ENCODE measurements around the gene CFAP20DC. TPM values are rescaled to one million over a fixed set of nuclear protein-coding genes. Genes with fewer than 3 reads are reported as not detected.

Gene CFAP20DC
- total and polyA plus RNA-seq, 8 donors, result 1.2 to 7.7 (median 5.4) TPM

DNA sequence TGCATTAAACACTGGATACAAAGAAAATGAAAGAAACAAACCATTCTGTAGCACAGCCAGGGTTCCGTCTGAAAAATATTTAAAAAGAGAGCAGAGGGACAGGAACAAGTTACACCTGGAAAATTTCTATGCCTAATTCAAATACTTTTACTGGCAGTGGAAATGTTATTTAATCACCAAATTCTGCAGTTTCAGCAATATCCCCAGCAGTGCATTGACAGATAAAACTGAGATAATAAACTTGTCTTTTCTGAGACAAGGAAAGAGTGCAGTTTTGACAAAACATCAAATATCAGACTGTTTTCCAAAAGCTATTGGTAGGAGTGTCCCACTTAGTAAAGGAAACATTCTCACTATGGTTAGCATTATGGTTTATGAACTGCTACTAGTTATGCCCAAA, 209.9 kb downstream of the CFAP20DC start:
- ATAC-seq (no peak), DNase-seq (no peak)
- Histone ChIP-seq H3K4me1 (no peaks in the 10 kb centered on the region), H3K36me3 (no peaks in the 10 kb centered on the region), H3K27ac (no peak overlapping the region), H3K4me3 (no peak overlapping the region), H3K27me3 (no peaks in the 10 kb centered on the region), H3K9me3 (no peaks in the 10 kb centered on the region)
- TF ChIP-seq, protein P1, sequence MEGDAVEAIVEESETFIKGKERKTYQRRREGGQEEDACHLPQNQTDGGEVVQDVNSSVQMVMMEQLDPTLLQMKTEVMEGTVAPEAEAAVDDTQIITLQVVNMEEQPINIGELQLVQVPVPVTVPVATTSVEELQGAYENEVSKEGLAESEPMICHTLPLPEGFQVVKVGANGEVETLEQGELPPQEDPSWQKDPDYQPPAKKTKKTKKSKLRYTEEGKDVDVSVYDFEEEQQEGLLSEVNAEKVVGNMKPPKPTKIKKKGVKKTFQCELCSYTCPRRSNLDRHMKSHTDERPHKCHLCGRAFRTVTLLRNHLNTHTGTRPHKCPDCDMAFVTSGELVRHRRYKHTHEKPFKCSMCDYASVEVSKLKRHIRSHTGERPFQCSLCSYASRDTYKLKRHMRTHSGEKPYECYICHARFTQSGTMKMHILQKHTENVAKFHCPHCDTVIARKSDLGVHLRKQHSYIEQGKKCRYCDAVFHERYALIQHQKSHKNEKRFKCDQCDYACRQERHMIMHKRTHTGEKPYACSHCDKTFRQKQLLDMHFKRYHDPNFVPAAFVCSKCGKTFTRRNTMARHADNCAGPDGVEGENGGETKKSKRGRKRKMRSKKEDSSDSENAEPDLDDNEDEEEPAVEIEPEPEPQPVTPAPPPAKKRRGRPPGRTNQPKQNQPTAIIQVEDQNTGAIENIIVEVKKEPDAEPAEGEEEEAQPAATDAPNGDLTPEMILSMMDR (IDR thresholded peaks at IDR 0.05), result no peak
- intact Hi-C loops (cut with DNase I), result no loop called here

GRCh38 chr3:58839187-58839586, 210.6 kb downstream of the CFAP20DC start:
- TF ChIP-seq, protein P1 (IDR thresholded peaks at IDR 0.05), result no peak
- no peak overlapping the region for H3K27ac ChIP-seq
- no peak for DNase-seq
- intact Hi-C loops (cut with DNase I), result no loop called here
- no peak for ATAC-seq
- no peak overlapping the region for H3K4me3 ChIP-seq
- H3K36me3 ChIP-seq, result no peaks in the 10 kb centered on the region
- H3K9me3 ChIP-seq, result no peaks in the 10 kb centered on the region
- H3K27me3 ChIP-seq, result no peaks in the 10 kb centered on the region
- no peaks in the 10 kb centered on the region for H3K4me1 ChIP-seq

- no peaks in the 10 kb centered on the region for H3K27me3 ChIP-seq
- DNase-seq (no peak), ATAC-seq (no peak)
- H3K4me3 ChIP-seq, result no peak overlapping the region
- H3K27ac ChIP-seq, result no peak overlapping the region
- TF ChIP-seq, protein P1 (IDR thresholded peaks at IDR 0.05), result no peak
- no peaks in the 10 kb centered on the region for H3K4me1 ChIP-seq
- H3K9me3 ChIP-seq, result no peaks in the 10 kb centered on the region
- intact Hi-C loops (cut with DNase I), result no loop called here
- no peaks in the 10 kb centered on the region for H3K36me3 ChIP-seq
Measured at GRCh38 chr3:58837856-58838255, 212.0 kb downstream of the CFAP20DC start.

DNA sequence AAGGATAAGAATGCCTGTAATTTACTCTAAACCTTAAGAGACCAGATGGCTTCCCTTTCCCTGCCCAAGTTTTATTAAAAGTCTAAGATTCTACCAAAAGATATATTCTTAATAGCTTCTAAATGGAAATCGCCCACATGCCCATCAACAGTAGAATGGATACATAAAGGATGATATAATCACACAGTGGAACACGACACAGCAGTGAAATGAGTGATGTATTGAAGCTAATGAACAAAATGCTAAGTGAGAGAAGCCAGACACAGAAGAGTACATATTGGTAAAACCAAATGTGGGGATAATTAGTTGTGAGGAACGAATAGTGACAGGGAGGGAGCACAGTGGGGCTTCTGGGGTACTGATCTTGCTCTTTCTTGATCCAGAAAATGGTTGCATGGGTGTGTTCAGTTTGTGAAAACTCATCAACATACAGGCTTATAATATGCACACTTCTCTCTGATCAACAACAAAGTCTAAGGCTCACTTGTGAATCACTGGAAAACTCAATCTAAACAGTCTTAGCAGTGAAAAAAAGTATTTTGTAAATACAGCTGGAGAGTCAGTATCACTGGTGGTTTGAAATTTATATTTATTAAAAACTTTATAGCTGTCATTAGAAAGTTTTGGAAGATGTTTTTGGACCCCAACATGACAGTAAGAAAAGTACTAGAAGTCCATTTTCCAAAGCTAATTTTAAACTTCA, 212.5 kb downstream of the CFAP20DC start:
- ATAC-seq (no peak), DNase-seq (no peak)
- intact Hi-C loops (cut with DNase I), result no loop called here
- no peaks in the 10 kb centered on the region for H3K4me1 ChIP-seq
- no peaks in the 10 kb centered on the region for H3K36me3 ChIP-seq
- H3K4me3 ChIP-seq, result no peak overlapping the region
- TF ChIP-seq, protein P1 (IDR thresholded peaks at IDR 0.05), result no peak
- no peaks in the 10 kb centered on the region for H3K27me3 ChIP-seq
- no peaks in the 10 kb centered on the region for H3K9me3 ChIP-seq
- H3K27ac ChIP-seq, result no peak overlapping the region

DNA sequence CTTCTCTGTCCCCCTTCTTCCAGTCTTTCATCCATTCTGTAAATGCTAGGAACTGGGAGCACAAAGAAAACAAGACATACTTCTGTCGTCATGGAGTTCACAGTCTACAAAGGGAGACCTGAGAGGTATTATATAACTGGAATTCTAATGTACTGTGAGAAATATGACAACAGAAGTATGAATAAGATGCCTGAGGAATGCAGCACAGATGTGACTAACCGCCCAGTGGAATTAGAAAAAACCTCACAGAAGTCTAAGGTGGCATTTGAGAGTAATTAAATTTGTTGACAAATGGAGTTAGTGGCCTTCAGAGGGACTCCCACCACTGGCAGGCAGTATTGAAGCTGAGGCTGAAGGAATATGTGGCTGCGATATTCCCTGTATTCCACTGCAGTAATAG, 214.7 kb downstream of the CFAP20DC start:
- H3K9me3 ChIP-seq, result no peaks in the 10 kb centered on the region
- ATAC-seq (no peak), DNase-seq (no peak)
- no peaks in the 10 kb centered on the region for H3K4me1 ChIP-seq
- TF ChIP-seq, protein P1 (IDR thresholded peaks at IDR 0.05), result no peak
- intact Hi-C loops (cut with DNase I), result no loop called here
- no peaks in the 10 kb centered on the region for H3K27me3 ChIP-seq
- no peak overlapping the region for H3K27ac ChIP-seq
- no peaks in the 10 kb centered on the region for H3K36me3 ChIP-seq
- H3K4me3 ChIP-seq, result no peak overlapping the region

All from left lung (tissue), 10 donors.